WTC11 (cell line): Measurements from ENCODE around the gene MTNR1B. TPM values are rescaled to one million over a fixed set of nuclear protein-coding genes. Genes with fewer than 3 reads are reported as not detected.

Experiments
- ATAC-seq: fragments of 200-7000 bp; cut with Tn5 transposase; 2 replicates; pipeline ENCODE4 v1.10.0; 2021; ENCODE audit warnings: mild to moderate bottlenecking, moderate library complexity
- CTCF ChIA-PET: fragments of 300-600 bp; sonication (Branson Sonifier 250); formaldehyde crosslinking; loops from one replicate; lab custom pipeline; 2021; ENCODE audit warnings: antibody characterized with exemption; lab: Charles Lee
- POLR2A ChIA-PET: fragments of 350-600 bp; sonication (Branson Sonifier 250); formaldehyde crosslinking; loops from one replicate; lab custom pipeline; 2021; ENCODE audit warnings: antibody characterized with exemption; lab: Charles Lee
- DNase-seq: peaks from one replicate; pipeline ENCODE4 v3.0.0; 2021; ENCODE audit warnings: low spot score
- H3K27ac Mint-ChIP-seq: 2 replicates; pipeline ENCODE4 v1.8.0; 2021; ENCODE audit warnings: mixed read lengths
- H3K27me3 Mint-ChIP-seq: 2 replicates; pipeline ENCODE4 v1.8.0; 2021; ENCODE audit warnings: low read depth, mild to moderate bottlenecking, moderate library complexity, mixed read lengths
- H3K36me3 Mint-ChIP-seq: 2 replicates; pipeline ENCODE4 v1.8.0; 2021; ENCODE audit warnings: mixed read lengths
- H3K4me1 Mint-ChIP-seq: 2 replicates; pipeline ENCODE4 v1.8.0; 2022; ENCODE audit warnings: mixed read lengths
- H3K4me3 Mint-ChIP-seq: 2 replicates; pipeline ENCODE4 v1.8.0; 2021; ENCODE audit warnings: mild to moderate bottlenecking, moderate library complexity, mixed read lengths
- H3K9me3 Mint-ChIP-seq: 2 replicates; pipeline ENCODE4 v1.8.0; 2021; ENCODE audit warnings: mixed read lengths
- ESRRA ChIP-seq: sonication (generic); formaldehyde crosslinking; IDR thresholded peaks from 2 replicates; pipeline ENCODE4 v1.8.1; 2022; ENCODE audit warnings: mild to moderate bottlenecking, missing genetic modification reagents, borderline replicate concordance
- NR1H2 ChIP-seq: sonication (generic); formaldehyde crosslinking; IDR thresholded peaks from 2 replicates; pipeline ENCODE4 v1.9.0; 2021; ENCODE audit warnings: mild to moderate bottlenecking, moderate library complexity, missing genetic modification reagents
- PRRX2 ChIP-seq: fragments of 250-450 bp; sonication (Bioruptor Pico); IDR thresholded peaks from 2 replicates; pipeline ENCODE4 v1.8.0; 2021; ENCODE audit warnings: mild to moderate bottlenecking
- SOX15 ChIP-seq: fragments of 250-450 bp; sonication (Bioruptor Pico); IDR thresholded peaks from 2 replicates; pipeline ENCODE4 v1.9.0; 2021; ENCODE audit warnings: mild to moderate bottlenecking
- ZNF317 ChIP-seq: sonication (generic); formaldehyde crosslinking; IDR thresholded peaks from 2 replicates; pipeline ENCODE4 v1.8.1; 2023; ENCODE audit warnings: low read depth, mild to moderate bottlenecking, moderate library complexity, missing genetic modification reagents, borderline replicate concordance
- total RNA-seq: library from RNA; stranded (reverse); gene quantifications from 3 replicates; pipeline ENCODE4 v1.2.3, GENCODE V29; 2021
- TF ChIP-seq, protein P1 (sequence below): fragments of 250-450 bp; sonication (Bioruptor Pico); IDR thresholded peaks from 2 replicates; pipeline ENCODE4 v2.1.2; 2022; ENCODE audit warnings: mild to moderate bottlenecking, moderate library complexity
- TF ChIP-seq, protein P2 (sequence below): sonication (generic); formaldehyde crosslinking; conservative IDR thresholded peaks from 2 replicates; pipeline ENCODE4 v1.8.1; 2022; ENCODE audit warnings: mild to moderate bottlenecking, missing genetic modification reagents
- TF ChIP-seq, protein P3 (sequence below): sonication (generic); formaldehyde crosslinking; IDR thresholded peaks from 2 replicates; pipeline ENCODE4 v1.8.0; 2022; ENCODE audit warnings: missing genetic modification reagents
- TF ChIP-seq, protein P4 (sequence below): fragments of 250-450 bp; sonication (Bioruptor Pico); conservative IDR thresholded peaks from 2 replicates; pipeline ENCODE4 v1.9.0; 2021; ENCODE audit warnings: mild to moderate bottlenecking
- TF ChIP-seq, protein P5 (sequence below): sonication (generic); formaldehyde crosslinking; IDR thresholded peaks from 2 replicates; pipeline ENCODE4 v1.8.0; 2022; ENCODE audit warnings: mild to moderate bottlenecking, missing genetic modification reagents
- TF ChIP-seq, protein P6 (sequence below): fragments of 200-600 bp; IDR thresholded peaks from 2 replicates; pipeline ENCODE4 v1.8.0; 2022; ENCODE audit warnings: antibody characterized with exemption

MTNR1B gene
- total RNA-seq, 1 experiment from 2014 or later, result not detected

DNA sequence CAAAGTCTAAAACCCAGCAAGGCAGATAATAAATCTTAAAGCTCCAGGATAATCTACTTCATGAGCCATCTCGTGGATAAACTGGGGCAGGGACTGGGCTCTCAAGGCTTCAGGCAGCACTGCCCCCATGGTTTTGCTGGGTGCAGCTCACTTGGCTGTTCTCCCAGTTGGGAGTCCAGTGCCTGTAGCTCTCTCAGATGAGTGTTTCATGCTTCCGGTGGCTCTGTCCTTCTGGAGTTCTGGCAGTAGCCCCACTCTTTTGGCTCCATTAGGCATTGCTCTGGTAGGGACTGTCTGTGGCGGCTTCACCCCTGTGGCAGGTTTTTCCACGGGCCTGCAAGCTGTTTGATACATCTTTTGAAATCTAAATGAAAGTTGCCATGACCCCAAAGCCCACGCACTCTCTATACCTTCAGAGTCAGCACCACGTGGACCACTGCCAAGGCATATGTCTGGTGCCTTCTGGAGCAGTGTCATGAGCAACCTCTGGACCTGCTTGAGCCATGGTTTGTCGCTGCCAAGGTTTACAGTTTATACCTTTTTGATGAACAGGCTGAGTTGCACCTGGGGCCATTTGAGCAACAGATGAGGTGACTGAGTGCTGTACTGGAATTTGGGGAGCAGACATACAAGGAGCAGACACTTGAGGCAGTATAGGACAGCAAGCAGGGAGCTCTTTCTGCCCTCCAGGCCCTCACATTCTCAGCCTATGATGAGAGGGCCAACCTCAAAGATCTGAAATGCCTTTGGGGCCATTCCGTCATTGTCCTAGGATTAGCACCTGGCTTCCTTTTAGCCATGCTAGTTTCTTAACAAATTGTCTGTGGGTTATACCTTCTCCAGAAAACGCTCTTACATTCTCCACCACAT, 48.6 kb downstream of the MTNR1B start:
- Mint-ChIP-seq H3K9me3 (peaks cover 28% of the 10 kb centered on the region), H3K4me3 (no peak overlapping the region), H3K36me3 (peaks cover 14% of the 10 kb centered on the region), H3K27ac (no peak overlapping the region), H3K4me1 (peaks cover 6% of the 10 kb centered on the region), H3K27me3 (no peaks in the 10 kb centered on the region)
- ATAC-seq, result peak; percentile 89
- TF ChIP-seq PRRX2 (CRISPR knock-in tag), result no peak
- TF ChIP-seq, protein P1, sequence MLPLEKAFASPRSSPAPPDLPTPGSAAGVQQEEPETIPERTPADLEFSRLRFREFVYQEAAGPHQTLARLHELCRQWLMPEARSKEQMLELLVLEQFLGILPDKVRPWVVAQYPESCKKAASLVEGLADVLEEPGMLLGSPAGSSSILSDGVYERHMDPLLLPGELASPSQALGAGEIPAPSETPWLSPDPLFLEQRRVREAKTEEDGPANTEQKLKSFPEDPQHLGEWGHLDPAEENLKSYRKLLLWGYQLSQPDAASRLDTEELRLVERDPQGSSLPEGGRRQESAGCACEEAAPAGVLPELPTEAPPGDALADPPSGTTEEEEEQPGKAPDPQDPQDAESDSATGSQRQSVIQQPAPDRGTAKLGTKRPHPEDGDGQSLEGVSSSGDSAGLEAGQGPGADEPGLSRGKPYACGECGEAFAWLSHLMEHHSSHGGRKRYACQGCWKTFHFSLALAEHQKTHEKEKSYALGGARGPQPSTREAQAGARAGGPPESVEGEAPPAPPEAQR, result 0 out of 2 replicates have a peak, but pooled peaks have one; percentile 49
- ChIA-PET POLR2A (no interaction called here), CTCF (interaction anchor here (0.6 to 1.5 kb wide), 7 partner anchors 9 to 211 kb away, joined by 3 to 6 read pairs (median 3); no protein-coding TSS in a partner anchor)
- no peak for DNase-seq

DNA sequence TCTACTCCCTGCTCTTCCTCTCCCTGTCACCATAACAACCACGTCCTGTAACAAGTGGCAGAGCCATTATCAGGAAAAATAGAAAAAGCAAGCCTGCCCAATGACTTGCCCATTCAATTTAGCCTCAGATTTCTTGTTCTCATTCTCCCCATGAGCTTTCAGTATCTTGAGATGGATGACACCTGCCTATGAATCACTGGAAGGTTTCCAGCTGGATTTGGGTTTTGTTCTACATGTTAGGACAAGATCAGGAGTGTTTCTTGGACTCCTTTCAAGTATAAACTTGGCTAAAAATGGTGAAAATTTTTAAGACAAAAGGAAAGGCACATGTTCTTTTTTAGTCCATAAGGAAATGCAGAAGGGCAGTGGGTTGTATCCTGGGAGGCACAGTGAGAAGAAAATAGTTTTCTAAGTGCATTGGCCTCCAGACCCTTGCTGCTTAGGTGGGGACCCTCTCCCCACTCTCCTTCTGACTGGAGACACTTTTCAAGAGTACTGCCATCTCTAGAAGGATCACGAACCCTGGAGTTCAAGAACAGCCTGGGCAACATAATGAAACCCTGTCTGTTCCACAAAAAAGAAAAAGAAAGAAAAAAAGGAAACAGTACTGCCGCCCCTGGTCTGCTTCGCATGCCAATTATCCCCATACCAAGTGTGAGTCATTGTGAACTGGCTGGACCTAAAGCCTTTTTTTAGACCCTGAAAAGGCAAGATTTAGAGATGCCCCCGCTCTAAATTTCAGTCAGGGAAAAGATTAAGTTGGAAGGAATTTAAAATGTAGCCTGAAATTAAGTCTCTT, 51.0 kb downstream of the MTNR1B start:
- TF ChIP-seq, protein P2, sequence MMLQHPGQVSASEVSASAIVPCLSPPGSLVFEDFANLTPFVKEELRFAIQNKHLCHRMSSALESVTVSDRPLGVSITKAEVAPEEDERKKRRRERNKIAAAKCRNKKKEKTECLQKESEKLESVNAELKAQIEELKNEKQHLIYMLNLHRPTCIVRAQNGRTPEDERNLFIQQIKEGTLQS (CRISPR knock-in tag), result no peak
- TF ChIP-seq, protein P3, sequence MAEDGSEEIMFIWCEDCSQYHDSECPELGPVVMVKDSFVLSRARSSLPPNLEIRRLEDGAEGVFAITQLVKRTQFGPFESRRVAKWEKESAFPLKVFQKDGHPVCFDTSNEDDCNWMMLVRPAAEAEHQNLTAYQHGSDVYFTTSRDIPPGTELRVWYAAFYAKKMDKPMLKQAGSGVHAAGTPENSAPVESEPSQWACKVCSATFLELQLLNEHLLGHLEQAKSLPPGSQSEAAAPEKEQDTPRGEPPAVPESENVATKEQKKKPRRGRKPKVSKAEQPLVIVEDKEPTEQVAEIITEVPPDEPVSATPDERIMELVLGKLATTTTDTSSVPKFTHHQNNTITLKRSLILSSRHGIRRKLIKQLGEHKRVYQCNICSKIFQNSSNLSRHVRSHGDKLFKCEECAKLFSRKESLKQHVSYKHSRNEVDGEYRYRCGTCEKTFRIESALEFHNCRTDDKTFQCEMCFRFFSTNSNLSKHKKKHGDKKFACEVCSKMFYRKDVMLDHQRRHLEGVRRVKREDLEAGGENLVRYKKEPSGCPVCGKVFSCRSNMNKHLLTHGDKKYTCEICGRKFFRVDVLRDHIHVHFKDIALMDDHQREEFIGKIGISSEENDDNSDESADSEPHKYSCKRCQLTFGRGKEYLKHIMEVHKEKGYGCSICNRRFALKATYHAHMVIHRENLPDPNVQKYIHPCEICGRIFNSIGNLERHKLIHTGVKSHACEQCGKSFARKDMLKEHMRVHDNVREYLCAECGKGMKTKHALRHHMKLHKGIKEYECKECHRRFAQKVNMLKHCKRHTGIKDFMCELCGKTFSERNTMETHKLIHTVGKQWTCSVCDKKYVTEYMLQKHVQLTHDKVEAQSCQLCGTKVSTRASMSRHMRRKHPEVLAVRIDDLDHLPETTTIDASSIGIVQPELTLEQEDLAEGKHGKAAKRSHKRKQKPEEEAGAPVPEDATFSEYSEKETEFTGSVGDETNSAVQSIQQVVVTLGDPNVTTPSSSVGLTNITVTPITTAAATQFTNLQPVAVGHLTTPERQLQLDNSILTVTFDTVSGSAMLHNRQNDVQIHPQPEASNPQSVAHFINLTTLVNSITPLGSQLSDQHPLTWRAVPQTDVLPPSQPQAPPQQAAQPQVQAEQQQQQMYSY (CRISPR knock-in tag), result no peak
- TF ChIP-seq ESRRA (CRISPR knock-in tag), result no peak
- TF ChIP-seq ZNF317, result no peak
- TF ChIP-seq, protein P4, sequence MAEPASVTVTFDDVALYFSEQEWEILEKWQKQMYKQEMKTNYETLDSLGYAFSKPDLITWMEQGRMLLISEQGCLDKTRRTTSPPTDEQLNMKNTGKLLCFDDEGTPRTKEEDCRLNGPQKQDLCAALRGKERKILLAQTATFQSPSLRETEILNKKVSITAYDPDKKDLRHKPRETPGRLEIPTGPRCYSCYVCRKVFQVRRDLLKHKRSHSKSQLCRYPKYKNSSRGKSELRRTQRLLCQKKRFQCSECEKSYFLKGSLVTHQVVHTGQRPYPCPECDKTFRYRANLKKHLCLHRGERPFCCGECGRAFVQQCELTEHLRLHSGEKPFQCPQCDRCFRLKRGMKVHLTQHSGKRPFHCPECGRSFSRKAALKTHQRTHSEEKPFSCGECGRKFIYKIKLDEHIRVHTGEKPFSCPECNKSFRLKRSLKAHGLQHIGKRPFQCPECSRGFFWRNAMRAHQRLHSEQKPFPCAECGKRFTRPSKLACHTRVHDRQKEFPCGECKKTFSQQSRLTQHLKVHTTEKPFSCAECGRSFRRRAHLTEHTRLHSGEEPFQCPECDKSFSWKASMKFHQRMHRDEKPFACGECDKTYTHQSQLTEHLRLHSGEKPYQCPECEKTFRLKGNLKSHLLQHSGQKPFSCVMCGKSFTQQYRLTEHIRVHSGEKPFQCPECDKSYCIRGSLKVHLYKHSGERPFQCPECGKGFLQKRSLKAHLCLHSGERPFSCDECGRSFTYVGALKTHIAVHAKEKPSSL (CRISPR knock-in tag), result no peak
- TF ChIP-seq NR1H2 (CRISPR knock-in tag), result no peak
- TF ChIP-seq, protein P5, sequence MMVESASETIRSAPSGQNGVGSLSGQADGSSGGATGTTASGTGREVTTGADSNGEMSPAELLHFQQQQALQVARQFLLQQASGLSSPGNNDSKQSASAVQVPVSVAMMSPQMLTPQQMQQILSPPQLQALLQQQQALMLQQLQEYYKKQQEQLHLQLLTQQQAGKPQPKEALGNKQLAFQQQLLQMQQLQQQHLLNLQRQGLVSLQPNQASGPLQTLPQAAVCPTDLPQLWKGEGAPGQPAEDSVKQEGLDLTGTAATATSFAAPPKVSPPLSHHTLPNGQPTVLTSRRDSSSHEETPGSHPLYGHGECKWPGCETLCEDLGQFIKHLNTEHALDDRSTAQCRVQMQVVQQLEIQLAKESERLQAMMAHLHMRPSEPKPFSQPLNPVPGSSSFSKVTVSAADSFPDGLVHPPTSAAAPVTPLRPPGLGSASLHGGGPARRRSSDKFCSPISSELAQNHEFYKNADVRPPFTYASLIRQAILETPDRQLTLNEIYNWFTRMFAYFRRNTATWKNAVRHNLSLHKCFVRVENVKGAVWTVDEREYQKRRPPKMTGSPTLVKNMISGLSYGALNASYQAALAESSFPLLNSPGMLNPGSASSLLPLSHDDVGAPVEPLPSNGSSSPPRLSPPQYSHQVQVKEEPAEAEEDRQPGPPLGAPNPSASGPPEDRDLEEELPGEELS (CRISPR knock-in tag), result no peak
- TF ChIP-seq, protein P6, sequence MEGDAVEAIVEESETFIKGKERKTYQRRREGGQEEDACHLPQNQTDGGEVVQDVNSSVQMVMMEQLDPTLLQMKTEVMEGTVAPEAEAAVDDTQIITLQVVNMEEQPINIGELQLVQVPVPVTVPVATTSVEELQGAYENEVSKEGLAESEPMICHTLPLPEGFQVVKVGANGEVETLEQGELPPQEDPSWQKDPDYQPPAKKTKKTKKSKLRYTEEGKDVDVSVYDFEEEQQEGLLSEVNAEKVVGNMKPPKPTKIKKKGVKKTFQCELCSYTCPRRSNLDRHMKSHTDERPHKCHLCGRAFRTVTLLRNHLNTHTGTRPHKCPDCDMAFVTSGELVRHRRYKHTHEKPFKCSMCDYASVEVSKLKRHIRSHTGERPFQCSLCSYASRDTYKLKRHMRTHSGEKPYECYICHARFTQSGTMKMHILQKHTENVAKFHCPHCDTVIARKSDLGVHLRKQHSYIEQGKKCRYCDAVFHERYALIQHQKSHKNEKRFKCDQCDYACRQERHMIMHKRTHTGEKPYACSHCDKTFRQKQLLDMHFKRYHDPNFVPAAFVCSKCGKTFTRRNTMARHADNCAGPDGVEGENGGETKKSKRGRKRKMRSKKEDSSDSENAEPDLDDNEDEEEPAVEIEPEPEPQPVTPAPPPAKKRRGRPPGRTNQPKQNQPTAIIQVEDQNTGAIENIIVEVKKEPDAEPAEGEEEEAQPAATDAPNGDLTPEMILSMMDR, result no peak
- TF ChIP-seq SOX15, result no peak
- POLR2A ChIA-PET, result no interaction called here
- ATAC-seq, result no peak
- H3K4me3 Mint-ChIP-seq, result no peak overlapping the region
- DNase-seq, result no peak
- CTCF ChIA-PET, result no interaction called here
- H3K36me3 Mint-ChIP-seq, result peaks cover 14% of the 10 kb centered on the region
- peaks cover 22% of the 10 kb centered on the region for H3K9me3 Mint-ChIP-seq
- H3K27ac Mint-ChIP-seq, result no peak overlapping the region
- H3K27me3 Mint-ChIP-seq, result no peaks in the 10 kb centered on the region
- peaks cover 6% of the 10 kb centered on the region for H3K4me1 Mint-ChIP-seq
